NCI-H524 treated with DMSO at 0.1 percent for 48 hours (cell line): Measurements from ENCODE around the gene COPS7B.

Experiments
- DNase-seq: peaks from one replicate; lab custom pipeline; 2025; lab: John Stamatoyannopoulos, UW

COPS7B gene

DNA sequence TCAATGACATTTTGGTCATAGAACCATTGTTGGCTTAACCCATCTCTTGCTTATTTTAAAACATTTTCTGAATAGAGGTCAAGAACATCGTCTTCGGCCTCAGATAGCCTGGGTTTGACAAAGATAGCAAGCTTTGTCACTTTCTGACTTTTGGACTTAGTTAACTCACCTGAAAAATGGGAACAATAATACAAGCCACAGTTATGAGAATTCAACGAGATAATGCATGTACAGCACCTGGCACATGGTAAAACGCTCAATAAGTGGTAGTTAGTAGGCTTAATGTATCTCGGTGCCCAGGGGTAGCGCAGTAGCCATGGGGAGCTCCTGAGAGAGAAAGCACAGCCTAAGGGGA, 446 bp upstream of the COPS7B start:
- DNase-seq = no peak

DNA sequence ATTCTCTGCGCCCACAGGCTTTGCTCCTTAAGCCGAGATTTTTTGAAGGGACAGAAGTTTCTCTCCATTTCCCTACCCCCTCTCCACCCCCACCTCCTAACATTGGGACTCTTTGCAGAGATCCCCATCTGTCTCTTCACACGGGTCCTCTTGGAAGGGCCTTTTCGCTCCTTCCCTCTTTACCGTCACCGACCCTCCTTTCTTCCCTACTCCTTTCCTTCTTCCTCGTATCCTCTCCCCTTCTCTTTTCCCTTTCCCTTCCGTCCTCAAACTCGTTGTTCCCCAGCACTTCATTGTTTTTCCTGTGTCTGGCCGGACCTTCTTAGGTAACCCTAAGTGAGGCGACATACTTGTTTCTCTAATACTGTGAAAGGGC, 660 bp downstream of the COPS7B start:
- no peak for DNase-seq

DNA sequence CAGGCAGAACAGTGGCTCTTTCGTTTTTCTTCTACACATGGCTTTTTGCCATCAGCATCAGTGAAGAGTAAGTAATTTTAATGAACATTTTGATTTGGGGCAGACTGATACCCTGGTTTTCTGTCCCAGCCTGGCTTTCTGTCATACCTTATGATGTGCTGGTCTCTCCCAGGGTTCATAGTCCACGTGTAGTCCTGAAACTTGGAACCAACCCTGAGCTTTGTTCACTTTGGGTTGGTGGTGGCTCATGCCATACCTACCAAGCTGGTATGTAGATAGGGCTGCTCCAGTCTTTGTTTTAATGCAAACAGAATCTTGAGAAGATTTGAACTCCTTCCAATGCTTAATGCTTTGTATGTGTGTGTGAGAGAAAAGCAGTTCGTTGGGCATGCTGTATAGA, 4.9 kb downstream of the COPS7B start:
- no peak for DNase-seq

DNA sequence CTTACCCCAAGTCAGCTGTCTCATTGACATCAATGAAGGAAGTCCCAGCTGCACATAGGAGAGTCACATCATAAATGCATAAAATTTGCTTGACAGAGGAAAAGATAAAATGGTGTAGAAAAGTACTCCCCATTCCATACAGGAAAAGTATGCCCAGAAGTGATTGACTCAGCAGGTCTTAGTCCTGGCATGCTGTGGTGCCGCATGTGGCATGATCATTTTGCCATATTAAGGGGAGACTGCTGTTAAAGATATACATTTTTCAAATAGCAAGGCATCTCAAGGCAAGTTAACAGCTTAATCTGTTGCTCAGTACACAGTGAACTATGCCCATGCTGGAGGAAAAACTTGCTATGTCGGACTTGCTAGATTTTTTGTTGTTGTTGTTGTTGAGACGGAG, 8.1 kb downstream of the COPS7B start:
- DNase-seq = no peak

DNA sequence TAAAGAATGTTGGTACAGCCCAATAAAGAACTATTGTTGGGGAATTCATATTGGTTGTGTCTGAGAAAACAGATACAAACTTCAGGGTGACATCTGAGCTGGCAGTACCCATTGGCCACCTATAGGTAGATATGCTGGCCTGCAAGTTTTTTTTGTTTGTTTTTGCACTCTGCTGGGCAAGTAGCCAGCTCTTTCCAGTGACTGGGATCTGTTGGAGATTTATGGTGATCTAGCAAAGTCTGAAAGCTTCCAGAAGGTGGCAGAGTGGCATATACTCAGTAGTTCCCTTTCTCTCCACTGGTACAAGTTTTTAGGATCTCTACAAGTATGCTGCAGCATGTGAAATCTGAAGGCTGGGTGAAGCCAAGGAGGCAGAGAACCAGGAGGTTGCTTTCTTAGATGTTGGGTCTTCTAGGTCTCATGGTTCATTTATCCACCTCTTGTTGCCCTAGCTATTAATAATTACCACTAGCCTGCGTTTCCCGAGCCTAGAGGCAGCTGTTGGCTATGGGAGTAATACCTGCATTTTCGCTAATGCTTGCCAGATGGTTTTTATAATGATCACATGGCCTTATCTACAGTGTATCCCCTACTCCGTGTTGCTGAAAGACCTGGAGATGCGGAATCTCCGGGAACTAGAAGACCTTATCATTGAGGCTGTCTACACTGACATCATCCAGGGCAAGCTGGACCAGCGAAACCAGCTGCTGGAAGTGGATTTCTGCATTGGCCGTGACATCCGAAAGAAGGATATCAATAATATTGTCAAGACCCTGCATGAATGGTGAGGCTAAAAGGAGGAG, 9.5 kb downstream of the COPS7B start:
- DNase-seq = no peak

DNA sequence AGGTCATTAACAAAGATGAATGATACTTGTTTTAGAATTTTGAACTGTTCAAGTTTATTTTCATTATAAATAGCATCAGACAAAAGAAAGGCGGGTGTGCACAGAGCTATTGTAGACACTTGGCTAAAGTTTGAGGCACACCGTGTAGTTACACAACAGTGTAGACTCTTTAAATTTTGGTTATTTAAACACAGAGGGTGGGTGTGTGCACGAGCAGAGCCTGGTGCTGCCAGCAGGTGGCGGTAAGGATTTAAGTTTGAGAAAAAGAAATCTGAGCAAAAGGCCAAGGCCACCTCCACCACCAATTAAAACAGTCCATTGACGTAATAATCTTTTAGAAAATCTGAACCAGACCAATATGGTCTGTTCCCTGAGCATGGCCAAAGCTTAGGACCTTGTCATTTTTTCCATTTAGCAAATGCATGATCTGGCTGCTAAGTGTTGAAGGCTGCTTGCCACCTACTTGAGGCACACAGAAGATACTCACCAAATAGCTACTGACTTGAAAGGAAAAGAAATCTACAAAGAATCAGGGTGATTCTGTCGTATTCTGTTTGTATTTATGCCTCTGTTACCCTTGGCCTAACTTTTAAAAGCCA, 14.3 kb downstream of the COPS7B start:
- DNase-seq = no peak

DNA sequence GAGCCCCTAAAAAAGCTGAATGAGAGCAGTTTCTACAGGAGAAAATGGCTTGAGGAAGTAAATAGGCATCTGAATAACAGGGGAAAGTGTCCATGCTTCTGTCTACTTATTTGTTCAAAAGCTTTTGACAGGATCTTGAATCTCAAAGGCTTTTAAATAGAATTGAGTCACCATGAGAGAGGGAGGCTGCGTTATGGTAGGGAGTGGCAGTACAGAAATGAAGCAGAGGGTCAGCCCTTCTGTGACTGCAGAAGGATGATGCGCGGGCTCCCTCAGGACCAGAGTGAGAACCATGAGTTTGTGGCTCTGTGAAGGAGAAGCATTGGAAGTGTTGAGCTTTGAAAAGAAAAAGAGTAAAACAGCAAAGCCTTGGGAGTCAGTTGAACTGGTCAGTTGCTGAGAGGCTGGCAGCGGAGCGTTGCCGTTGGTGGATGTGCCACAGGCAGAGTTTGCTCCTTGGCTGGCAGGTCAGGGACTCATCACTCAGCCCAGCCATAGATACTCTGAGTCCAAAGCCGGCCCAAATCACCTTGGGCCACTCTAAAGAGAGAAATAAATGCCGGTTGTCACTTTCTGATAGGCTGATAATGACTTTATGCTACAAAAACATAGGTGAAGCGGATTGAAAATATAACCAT, 17.4 kb downstream of the COPS7B start:
- no peak for DNase-seq

DNA sequence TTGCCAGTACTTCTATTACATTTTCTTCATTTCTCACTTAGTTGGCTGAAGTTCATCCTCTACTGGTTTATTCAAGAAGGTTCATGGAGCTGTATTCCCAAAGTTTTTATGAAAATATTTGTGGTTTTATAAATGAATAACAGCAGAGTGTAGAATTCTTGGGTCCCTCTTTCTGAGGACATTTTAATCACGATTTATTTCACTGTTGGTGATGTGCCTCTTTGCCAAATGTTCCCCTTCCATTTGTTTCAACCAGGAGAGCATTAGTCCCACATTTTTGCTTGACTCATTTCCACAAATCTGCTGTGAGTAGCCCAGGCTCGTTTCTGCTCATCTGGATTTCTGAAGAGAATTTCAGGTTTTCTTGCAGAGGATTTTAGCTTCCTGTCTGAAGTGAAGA, 20.8 kb downstream of the COPS7B start:
- DNase-seq = no peak

DNA sequence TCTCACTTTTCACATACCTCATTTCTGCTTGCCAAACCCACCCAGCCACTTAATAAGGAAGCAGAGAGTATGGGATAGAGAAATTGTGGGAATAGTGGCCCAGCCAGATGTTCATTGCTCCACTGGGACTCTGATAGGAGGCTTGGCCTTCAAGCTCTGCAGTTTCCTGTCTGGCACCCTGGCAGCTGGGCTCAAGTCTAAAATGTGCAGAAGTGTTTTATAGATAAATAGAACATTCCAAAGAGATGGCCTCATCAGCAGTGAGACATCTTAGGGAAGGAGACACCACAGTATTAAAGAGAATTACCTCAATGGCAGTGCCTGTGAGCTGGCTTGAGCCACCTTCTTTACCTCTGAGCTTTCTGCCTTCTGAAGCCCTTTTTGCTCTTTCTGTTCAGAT, 24.7 kb downstream of the COPS7B start:
- DNase-seq = no peak

DNA sequence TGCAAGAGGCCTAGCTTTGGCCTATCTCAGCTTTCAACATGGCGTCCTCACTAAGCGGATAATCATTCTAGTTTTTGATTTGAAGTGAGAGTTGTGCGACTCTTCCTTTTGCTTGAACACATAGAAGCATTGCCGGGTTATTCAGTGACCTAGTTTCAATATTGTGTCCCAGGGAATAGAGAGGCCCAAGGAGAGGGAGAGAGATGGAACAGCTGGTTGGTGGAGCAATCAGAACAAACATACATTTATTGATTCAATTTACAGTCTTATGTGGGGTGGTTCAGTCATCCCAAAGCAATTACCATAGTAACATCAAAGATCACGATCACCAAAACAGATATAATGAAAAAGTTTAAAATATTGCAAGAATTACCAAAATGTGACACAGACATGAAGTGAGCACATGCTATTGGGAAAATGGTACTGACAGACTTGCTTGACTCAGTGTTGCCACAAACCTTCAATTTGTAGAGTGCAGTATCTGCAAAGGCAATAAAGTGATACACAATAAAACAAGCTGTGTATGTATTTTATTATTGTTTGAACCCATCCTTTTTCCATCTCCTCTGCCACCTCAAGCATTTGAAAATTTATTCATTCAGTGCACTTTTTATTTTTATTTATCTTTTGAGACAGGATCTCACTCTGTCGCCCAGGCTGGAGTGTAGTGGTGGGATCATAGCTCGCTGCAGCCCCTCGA, 30.2 kb downstream of the COPS7B start:
- no peak for DNase-seq

DNA sequence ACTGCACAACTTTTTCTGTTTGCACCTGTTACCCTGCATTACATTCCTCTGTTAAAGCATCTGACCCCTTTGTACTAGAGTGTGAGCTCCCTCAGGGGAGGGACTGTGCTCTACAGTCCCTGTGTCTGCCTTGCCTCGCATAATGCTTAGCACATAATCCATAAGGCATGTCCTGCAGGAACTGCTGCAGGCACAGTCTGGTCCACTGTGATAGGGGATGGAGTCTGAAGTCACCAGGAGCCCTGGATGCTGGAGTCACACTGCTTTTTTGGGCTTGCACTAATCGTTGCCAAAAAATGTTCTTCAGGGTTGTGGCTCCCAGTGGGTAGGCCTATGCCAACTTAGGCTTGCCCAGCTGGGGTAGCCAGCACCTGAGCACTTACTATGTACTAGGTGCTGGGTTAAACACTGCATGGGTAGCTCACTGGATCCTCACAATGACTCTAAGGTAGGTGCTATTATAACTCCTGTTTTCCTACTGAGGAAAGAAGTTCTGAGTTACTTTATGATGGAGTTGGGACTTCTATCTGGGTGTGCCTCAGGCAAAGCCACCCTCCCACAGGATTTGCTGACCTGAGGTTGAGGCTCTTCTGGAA, 33.3 kb downstream of the COPS7B start:
- no peak for DNase-seq

DNA sequence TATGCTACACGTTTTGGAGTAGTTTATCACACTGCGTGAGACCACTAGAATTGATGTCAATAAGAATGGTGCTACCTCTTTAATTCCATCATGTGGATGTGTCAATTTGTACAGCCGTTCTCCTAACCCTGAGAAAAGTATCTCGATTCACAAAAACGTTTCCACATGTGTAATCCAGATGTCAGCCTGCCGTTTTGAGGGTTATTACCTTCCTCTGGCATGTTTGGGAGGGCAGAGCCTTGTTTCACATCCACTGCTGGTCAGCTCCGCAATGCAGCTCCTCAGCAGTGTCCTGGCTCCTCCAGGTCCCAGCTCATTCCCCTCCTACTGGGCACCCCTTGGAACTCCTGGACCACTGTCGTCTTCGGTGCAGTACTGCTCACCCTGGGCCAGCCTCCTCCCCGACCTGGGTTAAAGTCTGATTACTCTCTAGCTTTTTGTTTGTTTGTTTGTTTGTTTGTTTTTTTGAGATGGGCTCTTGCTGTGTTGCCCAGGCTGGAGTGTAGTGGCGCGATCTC, 34.6 kb downstream of the COPS7B start:
- DNase-seq = no peak

DNA sequence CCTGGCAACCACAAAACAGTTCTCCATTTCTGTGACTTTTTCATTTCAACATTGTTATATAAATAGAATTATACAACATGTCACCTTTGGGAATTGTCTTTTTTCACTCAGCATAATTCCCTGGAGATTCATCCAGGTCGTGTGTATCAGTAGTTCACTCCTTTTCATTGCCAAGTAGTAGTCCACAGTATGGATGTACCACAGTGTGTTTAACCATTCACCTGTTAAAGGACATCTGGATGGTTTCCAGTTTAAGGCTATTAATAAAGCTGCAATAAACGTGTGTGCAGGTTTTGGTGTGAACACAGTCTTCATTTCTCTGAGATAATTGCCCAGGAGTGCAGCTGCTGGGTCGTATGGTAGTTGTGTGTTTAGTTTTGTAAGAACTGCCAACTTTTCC, 35.7 kb downstream of the COPS7B start:
- no peak for DNase-seq

DNA sequence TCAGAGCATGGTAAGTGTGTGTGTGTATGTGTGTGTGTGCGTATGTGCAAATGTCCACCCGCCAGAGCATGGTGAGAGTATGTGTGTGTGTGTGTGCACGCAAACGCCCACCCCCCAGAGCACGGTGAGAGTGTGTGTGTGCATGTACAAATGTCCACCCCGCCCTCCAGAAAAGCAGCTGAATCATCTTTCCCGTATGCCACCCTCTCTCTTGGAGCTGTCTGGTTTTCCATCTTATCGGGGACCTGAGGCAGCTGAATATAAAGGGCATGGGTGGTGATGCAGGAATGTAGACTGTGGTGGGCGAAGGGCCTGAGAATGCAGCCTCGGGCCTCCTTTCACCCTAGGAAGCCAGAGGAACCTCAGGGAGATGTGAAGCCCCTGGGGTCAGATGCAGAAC, 66.9 kb downstream of the COPS7B start:
- DNase-seq = no peak

DNA sequence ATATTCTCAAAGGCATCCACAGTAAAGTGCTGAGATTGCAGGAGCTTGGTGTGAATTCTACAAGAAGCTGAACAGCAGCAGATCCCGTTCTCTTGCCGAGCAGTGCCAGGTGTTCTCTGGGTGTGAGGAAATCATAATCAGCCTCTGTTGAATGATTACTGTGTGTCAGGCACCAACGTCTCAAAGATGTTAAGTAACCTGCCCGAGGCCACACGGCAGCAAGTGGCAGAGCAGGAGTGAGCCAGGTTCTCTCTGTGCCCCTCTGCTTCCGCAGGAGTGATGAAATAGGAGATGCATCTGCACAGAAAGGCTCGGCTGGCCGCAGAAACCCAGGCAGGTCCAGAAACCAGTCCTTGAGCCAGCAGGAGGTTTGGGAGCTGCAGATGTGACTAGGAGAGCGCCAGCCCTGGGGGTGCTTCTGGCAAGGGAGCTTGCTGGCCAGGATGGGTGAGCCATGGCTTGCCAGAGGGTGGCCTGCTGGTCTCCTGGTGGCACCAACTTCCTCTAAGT, 68.4 kb downstream of the COPS7B start:
- no peak for DNase-seq

DNA sequence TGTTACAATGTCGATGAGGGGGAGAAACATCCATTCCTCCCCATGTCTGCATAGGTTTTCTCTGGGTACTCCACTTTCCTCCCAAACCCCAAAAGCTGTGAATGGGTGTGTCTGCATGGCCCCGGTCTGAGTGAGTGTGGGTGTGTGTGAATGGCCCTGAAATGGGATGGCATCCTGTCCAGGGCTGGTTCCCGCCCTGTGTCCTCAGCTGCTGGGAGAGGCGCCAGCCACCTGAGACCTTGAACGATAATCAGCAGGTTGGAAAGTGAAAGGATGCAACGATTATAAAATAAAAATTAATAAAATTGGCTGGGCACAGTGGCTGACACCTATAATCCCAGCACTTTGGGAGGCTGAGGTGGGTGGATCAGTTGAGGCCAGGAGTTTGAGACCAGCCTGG, 70.7 kb downstream of the COPS7B start:
- no peak for DNase-seq
